Measurements from ENCODE around the gene KLF2.

- TF ChIP-seq CTCF (conservative IDR thresholded peaks at IDR 0.05; ENCODE audit: low read depth, low read length) (no peak), EZH2 (IDR thresholded peaks at IDR 0.05; ENCODE audit: borderline replicate concordance, low read depth, low read length, poor library complexity, severe bottlenecking) (no peak)
These were observed 33.8 kb downstream of the KLF2 start for GRCh38 chr19:16358456-16358855.

Measured in A673 (cell line).